OCI-LY3 (cell line): ENCODE data around the gene FSTL5.

Experiments used
- CTCF ChIP-seq: fragments of 200-600, 300-600 bp; sonication (generic); IDR thresholded peaks from 2 replicates; pipeline ENCODE4 v1.5.1; 2014; ENCODE audit warnings: antibody characterized with exemption, low read length, low read depth
- EZH2phosphoT487 ChIP-seq: fragments of 200-600 bp; shearing (Covaris generic); IDR thresholded peaks from 2 replicates; pipeline ENCODE4 v1.6.1; 2018; ENCODE audit warnings: antibody characterized with exemption, mixed run types, low read depth

- TF ChIP-seq CTCF (no peak), EZH2phosphoT487 (no peak)
Observed at GRCh38 chr4:161457906-161458305, 705.9 kb downstream of the FSTL5 start.
